T-helper 2 cell treated with Interferon-gamma antibody and Interleukin-4, amounts not matched to agents 100 ng/mL and 5 ng/mL, for 36 hours (primary cell): ENCODE results near the gene NGF. TPM values are rescaled to one million over a fixed set of nuclear protein-coding genes. Genes with fewer than 3 reads are reported as not detected.

Experiments used
- intact Hi-C: fragments of 100-400 bp; cut with micrococcal nuclease; formaldehyde crosslinking; loops from one replicate; pipeline ENCODE4 v1.15.1; 2023
- total RNA-seq: library from RNA; stranded (reverse); gene quantifications from 2 replicates; pipeline ENCODE4 v1.2.3, GENCODE V29; 2022

Gene NGF
- total RNA-seq, 1 donor from 2014 or later = not detected

DNA sequence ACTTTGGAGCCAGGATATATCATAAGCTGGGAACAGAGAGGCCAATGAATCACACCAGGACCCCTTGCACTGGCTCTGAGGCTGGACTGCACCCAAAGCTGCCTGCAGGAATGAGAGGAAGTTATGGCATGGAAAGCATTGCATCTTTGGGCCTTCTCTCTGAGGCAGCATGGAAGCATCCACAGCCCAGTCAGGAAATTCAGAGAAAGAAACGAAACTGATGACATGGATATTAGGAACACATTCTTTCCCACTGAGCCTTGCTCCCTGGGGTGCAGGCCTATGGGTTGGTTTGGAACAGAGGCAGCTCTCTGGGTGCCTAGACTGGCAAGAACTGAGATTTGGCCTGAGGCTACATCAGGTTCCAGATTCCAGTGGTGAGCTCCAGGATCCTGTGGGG lies 98.6 kb downstream of the NGF start:
- intact Hi-C loops = no loop called here

DNA sequence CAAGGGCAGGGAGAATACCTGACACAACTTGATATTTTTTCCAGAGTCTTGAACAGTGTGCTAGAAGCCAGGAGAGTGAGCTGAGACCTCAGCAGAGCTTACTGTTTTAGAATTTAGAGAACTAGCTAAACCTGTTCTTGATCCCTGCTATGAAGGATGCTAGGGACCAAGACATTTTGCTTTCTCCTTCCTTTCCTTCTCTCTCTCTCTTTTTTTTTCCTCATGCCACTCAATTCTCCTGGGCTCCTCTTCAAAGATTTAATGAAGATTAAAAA lies 99.0 kb downstream of the NGF start:
- intact Hi-C loops = no loop called here

DNA sequence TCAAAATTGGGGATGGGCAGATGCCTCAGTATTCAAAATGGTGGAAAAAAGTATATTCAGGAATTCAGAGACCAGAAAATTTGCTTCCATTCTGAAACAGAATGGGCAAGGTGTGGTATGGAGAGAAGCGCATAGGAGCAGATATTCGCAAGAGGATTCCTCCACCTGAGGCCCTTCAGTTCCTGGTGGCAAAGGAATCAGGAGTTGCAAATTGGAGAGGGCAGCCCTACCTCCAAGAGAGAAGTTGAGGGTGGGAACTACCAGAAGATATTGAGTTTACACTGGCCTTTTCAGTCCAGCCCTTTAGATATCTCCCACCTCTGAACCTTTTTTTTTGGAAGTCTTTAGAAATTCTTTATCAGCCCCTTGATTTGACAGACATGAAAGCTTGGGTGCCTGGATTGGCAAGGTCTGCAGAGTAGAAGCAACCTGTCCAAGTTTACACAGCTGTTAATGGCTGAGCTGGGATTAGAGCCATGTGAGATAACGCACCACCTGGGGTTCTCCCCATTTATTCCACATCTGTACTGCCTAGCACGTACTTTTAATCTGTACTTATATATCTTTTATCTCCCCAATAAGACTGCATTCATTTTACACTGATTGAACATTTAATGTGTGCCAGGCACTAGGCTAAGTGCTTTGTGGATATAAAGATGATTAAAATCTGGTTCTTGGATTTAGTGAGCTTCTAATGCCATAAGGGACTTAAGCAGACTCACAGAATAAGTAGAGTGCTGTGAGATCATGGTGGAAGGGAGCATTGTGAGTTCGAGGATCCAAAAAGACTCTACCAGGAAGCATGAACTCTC lies 99.5 kb downstream of the NGF start:
- intact Hi-C loops = no loop called here

DNA sequence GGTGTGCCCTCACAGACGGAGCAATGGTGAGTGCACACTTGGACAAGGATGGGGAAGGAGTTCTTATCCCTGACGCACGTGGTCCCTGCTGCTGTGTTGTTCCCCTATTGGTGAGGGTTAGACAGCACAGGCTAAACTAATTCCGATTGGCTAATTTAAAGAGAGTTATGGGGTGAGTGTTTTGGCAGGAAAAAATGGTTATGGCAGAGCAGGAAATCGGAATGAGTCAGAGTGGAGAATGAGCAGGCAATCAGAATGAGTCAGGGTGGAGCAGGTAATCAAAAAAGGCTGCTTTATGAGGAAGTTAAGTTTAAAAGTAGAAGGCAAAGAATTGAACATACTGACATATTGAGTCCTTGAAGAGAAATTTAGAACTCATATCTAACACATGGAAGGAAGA lies 100.5 kb downstream of the NGF start:
- intact Hi-C loops = no loop called here

DNA sequence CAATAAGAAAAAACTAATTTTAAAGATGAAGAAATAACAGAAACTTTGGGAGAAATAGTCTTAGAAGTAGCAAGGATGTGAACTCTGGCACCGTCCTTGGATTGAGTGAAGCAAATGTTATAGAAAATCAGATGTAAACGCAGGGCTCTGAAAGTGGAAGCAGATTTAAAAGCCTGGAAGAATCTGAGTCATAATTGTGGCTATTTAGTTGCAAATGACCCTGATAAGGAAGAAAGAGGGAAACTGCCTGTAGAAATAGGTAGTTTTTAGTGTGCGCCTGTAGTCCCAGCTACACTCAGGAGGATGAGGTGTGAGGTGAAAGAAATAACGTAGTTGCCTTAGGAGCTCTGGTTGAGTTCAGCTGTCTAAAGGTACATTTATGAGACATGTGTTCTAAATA lies 101.0 kb downstream of the NGF start:
- intact Hi-C loops = no loop called here

Other genes starting within 250 kb of the NGF start
- 3.3 and 3.4 TPM in 2 replicates for gene TSPAN2, start 248.7 kb downstream of the NGF start, total RNA-seq